ENCODE results near the gene MMRN1.

Gene MMRN1

DNA sequence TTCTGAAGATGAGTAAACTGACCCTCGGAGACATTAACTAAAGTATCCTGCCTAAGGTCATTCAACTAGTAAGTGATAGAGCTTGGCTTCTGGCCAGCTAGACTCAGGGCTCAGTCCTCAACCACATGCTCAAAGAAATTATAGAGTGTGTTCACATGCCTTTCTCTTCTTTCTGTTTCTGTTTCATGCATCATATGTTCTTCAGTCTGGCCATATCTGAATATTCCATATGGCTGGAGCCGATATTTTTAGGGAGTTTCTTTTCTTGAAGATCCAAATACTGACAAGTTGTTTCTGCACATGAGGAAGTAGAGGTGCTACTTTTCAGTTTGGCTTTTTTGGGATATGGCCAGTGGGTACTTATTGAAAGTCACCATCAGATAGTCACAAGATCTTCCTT is 44.9 kb downstream of the MMRN1 start:
- DNase-seq (ENCODE audit: low read depth, low spot score) = no peak
- Histone ChIP-seq H3K27me3 (ENCODE audit: insufficient read depth, insufficient read length) (no peaks in the 10 kb centered on the region), H3K4me1 (ENCODE audit: insufficient read depth, insufficient read length) (no peaks in the 10 kb centered on the region), H3K4me3 (ENCODE audit: insufficient read length, low read depth) (no peak overlapping the region), H3K9me3 (ENCODE audit: insufficient read depth, low read length) (no peaks in the 10 kb centered on the region), H3K9ac (ENCODE audit: insufficient read length, low read depth) (no peak overlapping the region), H3K36me3 (ENCODE audit: insufficient read depth, insufficient read length, low read length) (no peaks in the 10 kb centered on the region)
- TF ChIP-seq SUZ12 (IDR thresholded peaks at IDR 0.05; ENCODE audit: extremely low read depth, insufficient read depth, insufficient read length) = no peak
- TF ChIP-seq YY1 (IDR thresholded peaks at IDR 0.05; ENCODE audit: insufficient read depth, insufficient read length) = no peak
- no peak for TF ChIP-seq ZNF274 (IDR thresholded peaks at IDR 0.05; ENCODE audit: low read depth, low read length)

DNA sequence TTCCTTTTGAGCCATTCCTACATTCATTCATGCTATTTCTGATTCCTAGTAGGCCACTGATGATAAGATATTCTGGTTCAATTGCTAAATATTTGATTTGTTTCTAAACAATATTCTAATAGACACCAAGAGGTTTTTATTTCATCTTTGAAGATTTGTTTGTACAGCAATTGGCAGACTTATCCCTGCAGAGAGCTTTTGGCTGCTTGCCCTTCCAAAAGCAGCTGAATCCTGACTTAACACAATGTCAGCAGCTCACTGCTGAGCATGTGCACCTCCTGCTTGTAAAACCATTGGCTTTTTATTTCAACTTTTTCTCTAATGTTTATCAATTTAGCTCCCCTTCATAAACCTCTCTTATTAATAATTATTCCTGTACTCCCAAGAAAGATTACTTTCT is 45.3 kb downstream of the MMRN1 start:
- no peaks in the 10 kb centered on the region for H3K9me3 ChIP-seq (ENCODE audit: insufficient read depth, low read length)
- no peak overlapping the region for H3K4me3 ChIP-seq (ENCODE audit: insufficient read length, low read depth)
- H3K4me1 ChIP-seq (ENCODE audit: insufficient read depth, insufficient read length) = no peaks in the 10 kb centered on the region
- H3K9ac ChIP-seq (ENCODE audit: insufficient read length, low read depth) = no peak overlapping the region
- TF ChIP-seq ZNF274 (IDR thresholded peaks at IDR 0.05; ENCODE audit: low read depth, low read length) (no peak), YY1 (IDR thresholded peaks at IDR 0.05; ENCODE audit: insufficient read depth, insufficient read length) (no peak), SUZ12 (IDR thresholded peaks at IDR 0.05; ENCODE audit: extremely low read depth, insufficient read depth, insufficient read length) (no peak)
- no peaks in the 10 kb centered on the region for H3K36me3 ChIP-seq (ENCODE audit: insufficient read depth, insufficient read length, low read length)
- no peaks in the 10 kb centered on the region for H3K27me3 ChIP-seq (ENCODE audit: insufficient read depth, insufficient read length)
- DNase-seq (ENCODE audit: low read depth, low spot score) = no peak

DNA sequence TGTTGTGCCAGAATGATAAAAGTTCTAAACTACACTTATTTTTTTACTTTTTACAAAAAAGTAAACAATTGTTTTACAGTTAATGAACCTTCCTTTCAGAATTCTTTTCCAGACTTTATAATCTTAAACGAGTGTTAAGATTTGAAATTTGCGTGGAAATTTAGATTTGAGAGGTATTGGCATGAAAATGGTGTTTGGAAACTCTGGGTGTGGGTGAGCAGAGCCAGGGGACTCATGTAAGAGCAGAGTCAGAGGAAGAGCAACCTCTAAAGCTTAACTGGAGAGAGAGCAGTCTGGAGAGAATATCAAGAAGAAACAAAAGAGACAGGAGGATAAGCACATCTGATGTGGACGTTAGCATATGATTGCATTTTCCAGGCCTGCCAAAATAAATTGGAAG is 48.2 kb downstream of the MMRN1 start:
- DNase-seq (ENCODE audit: low read depth, low spot score) = no peak
- TF ChIP-seq ZNF274 (IDR thresholded peaks at IDR 0.05; ENCODE audit: low read depth, low read length) (no peak), YY1 (IDR thresholded peaks at IDR 0.05; ENCODE audit: insufficient read depth, insufficient read length) (no peak), SUZ12 (IDR thresholded peaks at IDR 0.05; ENCODE audit: extremely low read depth, insufficient read depth, insufficient read length) (no peak)
- Histone ChIP-seq H3K9me3 (ENCODE audit: insufficient read depth, low read length) (no peaks in the 10 kb centered on the region), H3K27me3 (ENCODE audit: insufficient read depth, insufficient read length) (no peaks in the 10 kb centered on the region), H3K36me3 (ENCODE audit: insufficient read depth, insufficient read length, low read length) (no peaks in the 10 kb centered on the region), H3K4me3 (ENCODE audit: insufficient read length, low read depth) (no peak overlapping the region), H3K9ac (ENCODE audit: insufficient read length, low read depth) (no peak overlapping the region), H3K4me1 (ENCODE audit: insufficient read depth, insufficient read length) (no peaks in the 10 kb centered on the region)

DNA sequence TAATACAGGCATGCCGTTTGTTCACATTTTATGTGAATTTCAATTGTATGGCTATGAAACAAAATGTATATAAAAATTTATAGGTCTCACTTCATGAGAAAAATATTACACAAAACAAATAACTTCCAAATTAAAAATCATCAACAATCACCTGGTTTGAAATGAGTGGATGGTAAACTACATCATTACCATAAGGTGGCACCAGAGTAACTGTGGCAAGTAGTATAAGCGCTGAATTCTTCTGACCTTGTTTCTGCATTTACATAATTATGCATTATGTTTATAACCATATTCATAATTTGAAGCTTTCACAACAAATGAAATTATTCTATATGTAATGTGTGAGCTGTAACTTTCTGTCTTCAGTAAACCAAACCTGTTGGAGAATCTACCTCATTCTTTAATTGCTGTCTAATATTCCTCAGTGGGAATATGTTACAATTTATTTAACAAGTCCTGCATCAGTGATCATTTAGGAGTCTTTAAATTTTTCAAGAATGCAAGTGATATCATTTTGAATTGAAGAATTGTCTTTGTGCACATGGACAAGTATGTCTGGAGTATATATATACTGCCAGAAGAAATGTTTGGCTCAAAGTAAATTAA is 55.2 kb downstream of the MMRN1 start:
- no peak overlapping the region for H3K4me3 ChIP-seq (ENCODE audit: insufficient read length, low read depth)
- H3K4me1 ChIP-seq (ENCODE audit: insufficient read depth, insufficient read length) = no peaks in the 10 kb centered on the region
- H3K27me3 ChIP-seq (ENCODE audit: insufficient read depth, insufficient read length) = no peaks in the 10 kb centered on the region
- DNase-seq (ENCODE audit: low read depth, low spot score) = no peak
- no peaks in the 10 kb centered on the region for H3K36me3 ChIP-seq (ENCODE audit: insufficient read depth, insufficient read length, low read length)
- H3K9ac ChIP-seq (ENCODE audit: insufficient read length, low read depth) = no peak overlapping the region
- no peak for TF ChIP-seq SUZ12 (IDR thresholded peaks at IDR 0.05; ENCODE audit: extremely low read depth, insufficient read depth, insufficient read length)
- no peak for TF ChIP-seq ZNF274 (IDR thresholded peaks at IDR 0.05; ENCODE audit: low read depth, low read length)
- no peak for TF ChIP-seq YY1 (IDR thresholded peaks at IDR 0.05; ENCODE audit: insufficient read depth, insufficient read length)
- H3K9me3 ChIP-seq (ENCODE audit: insufficient read depth, low read length) = no peaks in the 10 kb centered on the region

DNA sequence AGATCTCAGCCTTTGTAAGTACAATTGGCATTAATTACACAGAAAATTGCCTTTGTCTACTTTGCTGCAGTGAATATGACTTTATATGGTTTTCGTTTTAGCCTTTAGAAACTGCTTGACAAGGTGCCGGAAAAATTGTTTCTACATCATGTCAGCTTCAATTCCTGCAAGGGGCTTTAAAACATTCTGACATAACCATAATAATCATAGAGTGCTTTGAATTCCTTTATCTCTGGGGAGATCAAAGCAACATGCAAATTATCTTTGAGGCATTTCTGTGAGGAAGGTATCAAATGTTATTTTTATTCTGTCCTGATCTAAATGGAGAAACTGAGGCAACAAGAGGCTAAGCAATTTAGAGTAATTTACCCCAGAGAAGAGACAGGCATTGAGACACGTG is 57.8 kb downstream of the MMRN1 start:
- H3K4me3 ChIP-seq (ENCODE audit: insufficient read length, low read depth) = no peak overlapping the region
- TF ChIP-seq ZNF274 (IDR thresholded peaks at IDR 0.05; ENCODE audit: low read depth, low read length) (no peak), YY1 (IDR thresholded peaks at IDR 0.05; ENCODE audit: insufficient read depth, insufficient read length) (no peak), SUZ12 (IDR thresholded peaks at IDR 0.05; ENCODE audit: extremely low read depth, insufficient read depth, insufficient read length) (no peak)
- no peaks in the 10 kb centered on the region for H3K27me3 ChIP-seq (ENCODE audit: insufficient read depth, insufficient read length)
- no peaks in the 10 kb centered on the region for H3K4me1 ChIP-seq (ENCODE audit: insufficient read depth, insufficient read length)
- H3K9me3 ChIP-seq (ENCODE audit: insufficient read depth, low read length) = no peaks in the 10 kb centered on the region
- H3K36me3 ChIP-seq (ENCODE audit: insufficient read depth, insufficient read length, low read length) = no peaks in the 10 kb centered on the region
- H3K9ac ChIP-seq (ENCODE audit: insufficient read length, low read depth) = no peak overlapping the region
- DNase-seq (ENCODE audit: low read depth, low spot score) = no peak

DNA sequence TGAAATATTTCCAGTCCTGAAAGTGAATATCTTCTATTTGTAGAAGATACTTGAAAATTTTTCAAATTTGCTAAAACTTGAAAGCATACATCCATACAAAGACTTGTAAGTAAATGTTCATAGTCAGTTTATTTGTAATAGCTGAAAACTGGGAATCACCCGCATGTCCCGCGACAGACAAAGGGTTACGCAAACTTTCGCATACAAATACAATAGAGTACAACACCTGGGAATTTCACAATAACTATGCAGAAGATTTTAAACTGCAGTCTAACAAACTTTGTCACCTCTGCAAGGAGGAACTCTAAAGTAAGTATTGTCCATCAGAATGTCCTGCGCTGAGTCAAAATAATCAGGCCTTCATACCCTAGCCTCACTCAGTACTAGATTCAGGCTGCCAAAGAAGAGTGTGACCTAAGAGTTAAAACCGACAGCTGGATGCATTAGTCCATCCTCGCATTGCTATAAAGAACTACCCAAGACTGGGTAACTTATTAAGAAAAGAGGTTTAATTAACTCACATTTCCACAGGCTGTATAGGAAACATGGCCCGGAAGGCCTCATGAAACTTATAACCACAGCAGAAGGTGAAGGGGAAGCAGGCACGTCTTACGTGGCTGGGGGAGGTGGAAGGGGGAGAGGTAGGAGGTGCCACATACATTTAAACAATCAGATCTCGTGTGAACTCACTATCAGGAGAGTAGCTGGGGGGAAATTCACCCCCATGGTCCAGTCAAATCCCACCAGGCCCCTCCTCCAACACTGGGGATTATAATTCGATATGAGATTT is 60.4 kb downstream of the MMRN1 start:
- H3K36me3 ChIP-seq (ENCODE audit: insufficient read depth, insufficient read length, low read length) = no peaks in the 10 kb centered on the region
- TF ChIP-seq YY1 (IDR thresholded peaks at IDR 0.05; ENCODE audit: insufficient read depth, insufficient read length) = no peak
- no peak for TF ChIP-seq ZNF274 (IDR thresholded peaks at IDR 0.05; ENCODE audit: low read depth, low read length)
- H3K9ac ChIP-seq (ENCODE audit: insufficient read length, low read depth) = no peak overlapping the region
- DNase-seq (ENCODE audit: low read depth, low spot score) = no peak
- no peak overlapping the region for H3K4me3 ChIP-seq (ENCODE audit: insufficient read length, low read depth)
- no peaks in the 10 kb centered on the region for H3K27me3 ChIP-seq (ENCODE audit: insufficient read depth, insufficient read length)
- no peaks in the 10 kb centered on the region for H3K9me3 ChIP-seq (ENCODE audit: insufficient read depth, low read length)
- H3K4me1 ChIP-seq (ENCODE audit: insufficient read depth, insufficient read length) = no peaks in the 10 kb centered on the region

DNA sequence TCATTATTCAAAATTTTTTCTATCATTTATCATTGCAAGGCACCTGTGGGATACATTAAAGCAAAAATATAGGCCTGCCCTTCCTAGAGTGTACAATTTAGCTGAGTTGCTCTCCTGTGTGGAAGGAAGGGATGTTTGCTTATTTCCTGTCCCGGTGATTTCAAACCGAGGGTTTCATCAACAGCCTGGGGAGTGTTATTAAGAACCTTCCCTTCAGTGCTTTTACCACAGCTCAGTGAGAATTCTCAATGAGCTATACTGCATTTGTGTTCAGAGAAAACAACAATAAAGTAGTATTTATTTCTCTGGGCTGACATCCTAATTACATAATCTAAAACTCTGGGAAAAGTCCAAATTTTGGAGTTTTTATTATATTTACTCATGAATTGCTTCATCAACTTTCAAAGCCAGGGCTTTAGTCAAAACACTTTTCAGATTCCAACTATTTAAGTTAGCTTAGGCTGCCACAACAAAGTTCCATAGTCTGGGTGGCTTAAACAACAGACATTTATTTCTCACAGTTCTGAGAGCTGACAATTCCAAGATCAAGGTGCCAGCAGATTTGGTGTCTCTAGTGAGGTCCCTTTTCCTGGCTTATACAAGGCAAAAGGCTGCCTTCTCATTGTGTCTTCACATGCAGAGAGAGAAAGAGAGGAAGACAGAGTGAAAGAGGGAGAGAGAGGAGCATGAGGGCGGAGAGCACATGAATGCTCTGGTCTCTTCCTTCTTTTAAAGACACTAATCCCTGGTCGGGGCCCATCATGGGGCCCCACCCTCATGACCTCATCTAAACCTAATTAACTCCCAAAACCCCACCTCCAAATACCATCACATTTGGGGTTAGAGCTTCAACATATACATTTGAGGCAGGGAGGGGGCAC is 62.6 kb downstream of the MMRN1 start:
- no peaks in the 10 kb centered on the region for H3K27me3 ChIP-seq (ENCODE audit: insufficient read depth, insufficient read length)
- no peaks in the 10 kb centered on the region for H3K36me3 ChIP-seq (ENCODE audit: insufficient read depth, insufficient read length, low read length)
- TF ChIP-seq YY1 (IDR thresholded peaks at IDR 0.05; ENCODE audit: insufficient read depth, insufficient read length) (no peak), ZNF274 (IDR thresholded peaks at IDR 0.05; ENCODE audit: low read depth, low read length) (no peak), SUZ12 (IDR thresholded peaks at IDR 0.05; ENCODE audit: extremely low read depth, insufficient read depth, insufficient read length) (no peak)
- no peaks in the 10 kb centered on the region for H3K9me3 ChIP-seq (ENCODE audit: insufficient read depth, low read length)
- H3K9ac ChIP-seq (ENCODE audit: insufficient read length, low read depth) = no peak overlapping the region
- no peak for DNase-seq (ENCODE audit: low read depth, low spot score)
- no peaks in the 10 kb centered on the region for H3K4me1 ChIP-seq (ENCODE audit: insufficient read depth, insufficient read length)
- no peak overlapping the region for H3K4me3 ChIP-seq (ENCODE audit: insufficient read length, low read depth)

All from NT2/D1 (cell line).